Naive B cell (primary cell): Measurements from ENCODE around the gene GRB14. TPM values are rescaled to one million over a fixed set of nuclear protein-coding genes. Genes with fewer than 3 reads are reported as not detected.
"Not testable (repeated sequence)": the region's sequence is repeated elsewhere in the genome, so short reads cannot be mapped to it uniquely, and the experiment has no call there.

ENCODE experiments used
- ATAC-seq, 2 donors: fragments of 150-1000 bp; cut with Tn5 transposase; 2 replicates each; pipeline ENCODE4 v1.10.0; 2021; ENCODE audit warnings: low read depth in 2 of 2, mild to moderate bottlenecking in 2 of 2, moderate library complexity in 2 of 2
- DNase-seq: peaks from one replicate; pipeline ENCODE4 v3.0.0; 2022
- H3K27ac Mint-ChIP-seq, 6 donors: one replicate each; pipeline ENCODE4 v1.8.0; 2020 to 2022; ENCODE audit warnings: mild to moderate bottlenecking in 6 of 6, mixed read lengths in 6 of 6, moderate library complexity in 5 of 6, inconsistent platforms in 2 of 6
- H3K27me3 Mint-ChIP-seq, 3 donors: one replicate each; pipeline ENCODE4 v1.8.0; 2021 to 2022; ENCODE audit warnings: mixed read lengths in 3 of 3, mild to moderate bottlenecking in 1 of 3
- H3K36me3 Mint-ChIP-seq, 2 donors: one replicate each; pipeline ENCODE4 v1.8.0; 2020 to 2022; ENCODE audit warnings: mixed read lengths in 2 of 2, inconsistent platforms in 1 of 2, mild to moderate bottlenecking in 1 of 2
- H3K4me1 Mint-ChIP-seq, 3 donors: one replicate each; pipeline ENCODE4 v1.8.0; 2020 to 2022; ENCODE audit warnings: mixed read lengths in 3 of 3, inconsistent platforms in 1 of 3, mild to moderate bottlenecking in 1 of 3, moderate library complexity in 1 of 3
- H3K4me3 Mint-ChIP-seq, 8 donors: one replicate each; pipeline ENCODE4 v1.8.0; 2020 to 2022; ENCODE audit warnings: mild to moderate bottlenecking in 8 of 8, mixed read lengths in 8 of 8, moderate library complexity in 8 of 8, inconsistent platforms in 2 of 8
- H3K9me3 Mint-ChIP-seq, 7 donors: one replicate each; pipeline ENCODE4 v1.8.0; 2020 to 2022; ENCODE audit warnings: mixed read lengths in 7 of 7, mild to moderate bottlenecking in 5 of 7, inconsistent platforms in 2 of 7, moderate library complexity in 1 of 7
- polyA plus RNA-seq, 6 donors: library from polyadenylated mRNA; unstranded; fragments of 300-500 nt; fragmentation: Illumina TruSeq; gene quantifications; one replicate each; pipeline ENCODE4 v1.2.3, GENCODE V29; 2021; ENCODE audit warnings: low read depth in 6 of 6

The GRB14 gene
- polyA plus RNA-seq, 6 donors from 2014 or later = 0.16 to 0.20 TPM; not detected in 4

DNA sequence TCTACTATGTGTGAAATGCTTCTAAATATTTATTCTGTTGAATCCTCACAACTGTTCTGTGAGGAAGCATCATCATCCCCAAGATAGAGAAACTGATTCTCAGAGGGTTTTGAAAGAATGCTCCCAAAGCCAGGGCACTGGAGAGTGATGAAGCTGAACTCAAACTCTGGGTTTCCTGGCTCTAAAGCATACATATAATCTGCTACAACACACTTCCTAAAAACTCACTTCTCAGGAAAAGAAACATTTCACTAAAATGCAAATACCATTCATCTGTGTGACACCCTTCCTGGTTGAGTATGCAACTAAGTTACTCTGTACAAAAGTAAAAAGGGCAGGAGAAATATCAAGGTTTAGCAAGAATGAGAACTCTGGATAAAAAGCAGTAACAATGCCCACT, 58.6 kb downstream of the GRB14 start:
- Mint-ChIP-seq H3K27ac (no peak overlapping the region), H3K36me3 (no peaks in the 10 kb centered on the region), H3K4me1 (peaks cover 0 to 6% (median 4%) of the 10 kb centered on the region in 3 donors), H3K9me3 (no peaks in the 10 kb centered on the region), H3K27me3 (peaks cover 0 to 4% (median 0%) of the 10 kb centered on the region in 3 donors), H3K4me3 (no peak overlapping the region)
- DNase-seq (no peak), ATAC-seq (no peak)

DNA sequence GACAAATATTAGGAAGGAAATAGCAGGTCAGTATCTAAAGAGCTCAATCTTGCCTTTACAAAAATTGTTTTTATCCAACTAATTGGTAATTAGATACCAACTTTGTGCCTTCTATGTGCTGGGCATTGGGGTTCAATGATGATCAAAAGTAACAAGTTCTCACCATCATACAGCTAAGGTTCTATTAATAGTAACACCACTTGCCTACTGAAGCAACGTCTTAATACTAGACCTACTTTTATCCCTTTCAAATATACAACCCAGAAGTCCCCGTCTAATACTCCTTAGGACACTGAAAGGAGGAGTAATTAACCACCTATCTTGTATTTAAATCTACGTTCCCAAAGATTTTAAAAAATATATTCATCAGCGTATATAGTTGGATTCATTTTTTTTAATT, 59.3 kb downstream of the GRB14 start:
- H3K4me1 Mint-ChIP-seq = peaks cover 0 to 6% (median 4%) of the 10 kb centered on the region in 3 donors
- DNase-seq (no peak), ATAC-seq (no peak)
- H3K9me3 Mint-ChIP-seq = no peaks in the 10 kb centered on the region
- H3K27me3 Mint-ChIP-seq = peaks cover 0 to 4% (median 0%) of the 10 kb centered on the region in 3 donors
- H3K36me3 Mint-ChIP-seq = no peaks in the 10 kb centered on the region
- H3K4me3 Mint-ChIP-seq = no peak overlapping the region
- no peak overlapping the region for H3K27ac Mint-ChIP-seq

DNA sequence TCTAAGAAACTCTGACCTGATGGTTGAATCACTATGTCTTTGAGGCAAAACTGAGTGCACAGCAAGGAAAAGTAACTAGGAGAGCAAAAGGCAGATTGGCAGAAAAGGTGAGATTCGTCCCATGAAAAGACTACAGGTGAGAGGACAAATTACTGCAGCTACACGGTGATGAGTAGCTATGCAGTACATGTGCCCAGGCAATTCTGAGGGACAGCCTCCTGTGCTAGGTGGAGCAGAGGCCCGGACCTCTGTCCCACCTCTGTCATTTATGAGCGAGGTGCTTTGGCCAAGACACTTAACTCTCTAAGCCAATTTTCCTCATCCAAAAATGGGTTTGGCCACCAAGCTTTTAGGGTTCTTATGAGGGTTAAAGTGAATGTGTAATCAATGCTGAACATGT, 59.9 kb downstream of the GRB14 start:
- H3K4me3 Mint-ChIP-seq = no peak overlapping the region
- DNase-seq = no peak
- H3K9me3 Mint-ChIP-seq = no peaks in the 10 kb centered on the region

GRCh38 chr2:164560902-164561301, 60.4 kb downstream of the GRB14 start:
- Mint-ChIP-seq H3K4me1 (peaks cover 0 to 6% (median 4%) of the 10 kb centered on the region in 3 donors), H3K36me3 (no peaks in the 10 kb centered on the region), H3K4me3 (no peak overlapping the region), H3K9me3 (no peaks in the 10 kb centered on the region), H3K27me3 (peaks cover 0 to 4% (median 0%) of the 10 kb centered on the region in 3 donors), H3K27ac (no peak overlapping the region)
- ATAC-seq (no peak), DNase-seq (no peak)

More for the DNA sequence above, 59.9 kb downstream of the GRB14 start:
- peaks cover 0 to 4% (median 0%) of the 10 kb centered on the region in 3 donors for H3K27me3 Mint-ChIP-seq
- no peak for ATAC-seq
- H3K4me1 Mint-ChIP-seq = peaks cover 0 to 6% (median 4%) of the 10 kb centered on the region in 3 donors
- H3K27ac Mint-ChIP-seq = no peak overlapping the region
- H3K36me3 Mint-ChIP-seq = no peaks in the 10 kb centered on the region

GRCh38 chr2:164560181-164560792, 61.0 kb downstream of the GRB14 start:
- H3K36me3 Mint-ChIP-seq = no peaks in the 10 kb centered on the region
- DNase-seq = no peak
- H3K4me3 Mint-ChIP-seq = no peak overlapping the region
- H3K27ac Mint-ChIP-seq = no peak overlapping the region
- H3K4me1 Mint-ChIP-seq = peaks cover 0 to 6% (median 4%) of the 10 kb centered on the region in 3 donors
- ATAC-seq = no peak
- no peaks in the 10 kb centered on the region for H3K9me3 Mint-ChIP-seq
- peaks cover 0 to 4% (median 0%) of the 10 kb centered on the region in 3 donors for H3K27me3 Mint-ChIP-seq

GRCh38 chr2:164558450-164558849, 62.8 kb downstream of the GRB14 start:
- no peaks in the 10 kb centered on the region for H3K9me3 Mint-ChIP-seq
- H3K36me3 Mint-ChIP-seq = no peaks in the 10 kb centered on the region
- H3K27ac Mint-ChIP-seq = no peak overlapping the region
- no peak for DNase-seq
- H3K4me1 Mint-ChIP-seq = peaks cover 0 to 6% (median 4%) of the 10 kb centered on the region in 3 donors
- H3K4me3 Mint-ChIP-seq = no peak overlapping the region
- ATAC-seq = no peak
- peaks cover 0 to 4% (median 0%) of the 10 kb centered on the region in 3 donors for H3K27me3 Mint-ChIP-seq

DNA sequence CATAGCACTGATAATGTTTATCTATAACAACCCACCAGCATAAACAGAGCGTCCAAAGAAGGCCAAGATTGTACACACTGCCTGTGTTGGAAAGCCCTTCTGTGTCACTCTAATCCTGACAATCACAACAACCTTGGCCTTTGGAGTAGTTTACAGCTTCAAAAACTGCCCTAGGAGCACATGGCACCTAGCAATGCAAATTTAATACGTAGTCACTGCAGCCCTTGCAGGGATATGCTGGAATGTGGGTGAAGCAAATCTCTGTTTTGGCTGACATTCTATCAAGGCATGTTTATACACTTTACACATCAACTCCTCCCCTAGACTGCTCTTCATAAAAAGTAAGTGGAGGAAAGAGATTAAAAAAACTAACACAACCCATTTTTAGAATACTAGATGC, 66.8 kb downstream of the GRB14 start:
- Mint-ChIP-seq H3K4me3 (no peak overlapping the region), H3K27me3 (peaks cover 0 to 3% (median 0%) of the 10 kb centered on the region in 3 donors), H3K9me3 (peaks cover 0 to 7% (median 2%) of the 10 kb centered on the region in 7 donors), H3K36me3 (no peaks in the 10 kb centered on the region), H3K27ac (no peak overlapping the region), H3K4me1 (no peaks in the 10 kb centered on the region)
- DNase-seq = no peak
- no peak for ATAC-seq

DNA sequence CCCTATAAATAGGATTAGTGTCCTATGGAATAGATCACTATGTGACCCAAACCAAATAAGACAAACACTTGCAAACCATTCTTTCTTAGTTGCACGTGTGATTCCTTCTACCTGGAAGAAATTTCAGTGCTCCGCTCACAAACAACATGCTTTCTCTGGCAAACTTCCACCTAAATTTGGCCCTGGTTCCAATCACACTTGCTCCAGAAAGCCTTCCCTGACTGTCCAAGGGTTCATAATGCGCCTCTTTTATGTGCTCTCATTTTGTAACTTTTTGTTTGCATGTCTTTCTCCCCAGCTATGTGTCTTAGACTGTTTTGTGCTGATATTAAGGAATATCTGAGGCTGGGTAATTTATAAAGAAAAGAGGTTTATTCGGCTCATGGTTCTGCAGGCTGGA, 69.8 kb downstream of the GRB14 start:
- H3K9me3 Mint-ChIP-seq = peaks cover 0 to 17% (median 5%) of the 10 kb centered on the region in 7 donors
- DNase-seq (no peak), ATAC-seq (no peak)
- H3K4me1 Mint-ChIP-seq = no peaks in the 10 kb centered on the region
- no peaks in the 10 kb centered on the region for H3K36me3 Mint-ChIP-seq
- H3K27ac Mint-ChIP-seq = no peak overlapping the region
- H3K4me3 Mint-ChIP-seq = no peak overlapping the region
- H3K27me3 Mint-ChIP-seq = no peaks in the 10 kb centered on the region

GRCh38 chr2:164549705-164550104, 71.6 kb downstream of the GRB14 start:
- peaks cover 4 to 27% (median 7%) of the 10 kb centered on the region in 7 donors for H3K9me3 Mint-ChIP-seq
- H3K27ac Mint-ChIP-seq, H3K27me3 Mint-ChIP-seq, H3K4me3 Mint-ChIP-seq, ATAC-seq, H3K4me1 Mint-ChIP-seq, DNase-seq, H3K36me3 Mint-ChIP-seq: not testable (repeated sequence)

- DNase-seq (no peak), ATAC-seq (no peak)
- no peaks in the 10 kb centered on the region for H3K4me1 Mint-ChIP-seq
- H3K9me3 Mint-ChIP-seq = peaks cover 0 to 20% (median 5%) of the 10 kb centered on the region in 7 donors
- no peak overlapping the region for H3K27ac Mint-ChIP-seq
- no peaks in the 10 kb centered on the region for H3K36me3 Mint-ChIP-seq
- no peak overlapping the region for H3K4me3 Mint-ChIP-seq
- H3K27me3 Mint-ChIP-seq = peaks cover 0 to 3% (median 0%) of the 10 kb centered on the region in 3 donors
Measured at GRCh38 chr2:164545484-164545883, 75.8 kb downstream of the GRB14 start.

GRCh38 chr2:164542581-164543021, 78.7 kb downstream of the GRB14 start:
- H3K27me3 Mint-ChIP-seq = peaks cover 0 to 6% (median 0%) of the 10 kb centered on the region in 3 donors
- DNase-seq = no peak
- H3K36me3 Mint-ChIP-seq = no peaks in the 10 kb centered on the region
- no peak for ATAC-seq
- H3K4me1 Mint-ChIP-seq = no peaks in the 10 kb centered on the region
- no peak overlapping the region for H3K4me3 Mint-ChIP-seq
- peaks cover 0 to 20% (median 5%) of the 10 kb centered on the region in 7 donors for H3K9me3 Mint-ChIP-seq
- H3K27ac Mint-ChIP-seq = no peak overlapping the region

GRCh38 chr2:164538240-164538866, 82.9 kb downstream of the GRB14 start:
- H3K27me3 Mint-ChIP-seq = peaks cover 0 to 6% (median 0%) of the 10 kb centered on the region in 3 donors
- ATAC-seq (no peak), DNase-seq (no peak)
- H3K36me3 Mint-ChIP-seq = no peaks in the 10 kb centered on the region
- no peaks in the 10 kb centered on the region for H3K9me3 Mint-ChIP-seq
- H3K4me1 Mint-ChIP-seq = no peaks in the 10 kb centered on the region
- no peak overlapping the region for H3K27ac Mint-ChIP-seq
- no peak overlapping the region for H3K4me3 Mint-ChIP-seq

DNA sequence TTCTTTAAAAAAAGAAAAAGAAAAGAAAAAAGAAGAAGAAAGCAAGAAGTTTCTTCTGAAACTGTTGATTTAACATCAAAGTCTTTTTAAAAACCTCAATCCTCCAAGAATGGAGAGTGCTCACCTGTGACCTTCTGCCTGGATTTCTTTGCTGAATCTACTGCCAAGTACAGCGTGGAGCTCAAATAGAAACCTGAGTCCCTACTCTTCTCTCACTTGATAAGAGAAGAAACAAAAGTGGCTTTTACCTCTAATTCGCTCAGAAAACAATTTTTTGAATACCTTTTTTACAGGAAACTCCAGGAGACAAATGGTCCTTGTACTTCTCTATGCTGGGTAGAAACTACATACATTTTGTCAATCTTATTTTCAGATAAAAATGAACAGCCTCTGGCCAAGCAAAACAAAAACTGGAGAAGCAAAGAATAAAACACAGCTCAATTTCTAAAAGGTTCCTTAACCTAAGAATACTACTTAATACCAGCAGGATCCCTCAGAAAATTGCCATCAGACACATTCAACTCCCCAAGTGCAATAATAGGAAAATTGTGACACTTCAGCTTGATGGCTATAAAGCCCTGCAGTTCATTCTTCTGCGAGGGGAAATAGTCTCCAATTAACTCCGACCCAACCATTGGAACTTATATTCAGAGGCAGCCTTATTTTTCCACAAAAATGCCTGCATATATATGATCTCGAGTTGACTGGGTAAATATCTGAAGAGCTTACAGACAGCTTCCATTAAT, 85.8 kb downstream of the GRB14 start:
- ATAC-seq (no peak), DNase-seq (no peak)
- Mint-ChIP-seq H3K27ac (no peak overlapping the region), H3K4me3 (no peak overlapping the region), H3K9me3 (no peaks in the 10 kb centered on the region), H3K4me1 (no peaks in the 10 kb centered on the region), H3K36me3 (no peaks in the 10 kb centered on the region), H3K27me3 (peaks cover 0 to 3% (median 0%) of the 10 kb centered on the region in 3 donors)

- no peak overlapping the region for H3K4me3 Mint-ChIP-seq
- DNase-seq (no peak), ATAC-seq (no peak)
- no peaks in the 10 kb centered on the region for H3K9me3 Mint-ChIP-seq
- no peaks in the 10 kb centered on the region for H3K27me3 Mint-ChIP-seq
- no peaks in the 10 kb centered on the region for H3K4me1 Mint-ChIP-seq
- no peak overlapping the region for H3K27ac Mint-ChIP-seq
- no peaks in the 10 kb centered on the region for H3K36me3 Mint-ChIP-seq
Measured at GRCh38 chr2:164530464-164530863, 90.8 kb downstream of the GRB14 start.
